Measurements from ENCODE around the gene FURIN.
"Not testable (repeated sequence)": the region's sequence is repeated elsewhere in the genome, so short reads cannot be mapped to it uniquely, and the experiment has no call there.

The FURIN gene

GRCh38 chr15:90868261-90868689 lies at the start of gene FURIN:
Gene FURIN, plus strand, starts transcription at chr15:90868588. Its CDS starts 7,153 bp downstream, at chr15:90875741.
- DNase-seq = no peak

- DNase-seq = no peak
Measured at GRCh38 chr15:90819390-90819789, 49.0 kb upstream of the FURIN start.

- no peak for DNase-seq
Measured at GRCh38 chr15:90819850-90820249, 48.5 kb upstream of the FURIN start.

DNA sequence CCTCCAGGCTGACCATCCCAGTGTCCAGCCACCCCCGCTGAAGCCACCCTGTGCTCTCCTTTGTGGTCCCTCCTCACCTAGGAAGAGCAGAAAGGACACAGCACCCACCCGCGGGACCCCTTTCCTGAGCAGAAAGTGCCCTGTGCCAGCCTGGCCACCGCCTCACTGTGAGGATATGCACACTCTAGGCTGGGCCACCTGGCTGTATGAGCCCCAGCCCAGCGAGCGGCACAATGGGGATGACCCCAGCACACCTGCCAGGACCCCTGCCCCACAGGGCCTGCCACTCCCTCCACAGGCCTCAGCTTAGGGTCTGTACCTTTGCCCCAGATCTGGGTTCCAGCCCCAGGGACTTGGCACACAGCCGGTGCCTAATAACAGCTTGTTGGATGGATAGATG lies 47.9 kb upstream of the FURIN start:
- DNase-seq = no peak

DNA sequence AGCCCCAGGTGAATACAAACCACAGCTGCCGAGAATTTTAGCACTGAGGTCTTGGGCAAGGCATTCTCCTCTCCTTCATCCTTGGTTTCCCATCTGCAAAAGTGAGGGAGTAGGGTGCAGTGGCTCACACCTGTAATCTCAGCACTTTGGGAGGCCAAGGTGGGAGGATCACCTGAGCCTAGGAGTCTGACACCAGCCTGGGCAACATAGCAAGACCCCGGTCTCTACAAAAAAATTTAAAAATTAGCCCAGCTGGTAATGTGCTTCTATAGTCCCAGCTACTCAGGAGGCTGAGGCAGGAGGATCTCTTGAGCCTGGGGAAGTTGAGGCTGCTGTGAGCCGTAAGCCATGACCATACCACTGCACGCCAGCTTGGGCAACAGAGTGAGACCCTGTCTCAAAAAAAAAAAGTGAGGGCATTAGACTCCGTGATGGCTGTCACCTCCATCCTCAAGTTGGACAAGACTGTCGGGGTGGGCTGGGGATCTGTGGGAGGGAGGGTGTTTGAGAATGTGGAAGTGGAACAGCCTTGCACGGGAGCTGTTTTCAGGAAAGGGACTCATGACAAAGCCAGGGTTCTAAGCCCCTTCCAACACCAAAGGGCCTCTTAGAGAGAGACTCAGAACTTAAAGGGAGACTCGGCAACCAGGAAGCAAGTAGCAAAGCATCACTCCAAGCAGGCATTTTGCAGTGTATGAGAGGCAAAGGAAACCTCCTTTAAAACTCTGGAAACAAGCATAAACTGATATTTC lies 46.0 kb upstream of the FURIN start:
- no peak for DNase-seq

DNA sequence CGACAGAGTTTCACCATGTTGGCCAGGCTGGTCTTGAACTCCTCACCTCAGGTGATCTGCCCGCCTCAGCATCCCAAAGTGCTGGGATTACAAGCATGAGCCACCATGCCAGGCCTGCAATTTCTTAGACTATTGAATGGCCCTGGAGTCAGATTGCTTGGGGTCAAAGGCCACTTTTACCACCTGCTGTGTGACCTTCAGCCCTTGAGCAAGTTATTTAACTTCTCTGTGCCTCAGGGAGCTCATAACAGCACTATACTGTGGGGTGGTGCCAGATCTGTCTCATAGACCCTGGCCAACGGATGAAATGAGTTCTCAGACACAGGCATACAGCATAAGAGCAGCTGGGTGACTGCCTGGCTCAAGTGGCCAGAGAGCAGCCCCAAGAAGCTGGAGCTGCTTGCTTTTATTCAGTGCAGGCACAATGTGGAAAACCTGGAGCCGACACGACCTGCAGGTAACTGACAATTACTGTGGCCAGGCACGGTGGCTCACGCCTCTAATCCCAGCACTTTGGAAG lies 44.9 kb upstream of the FURIN start:
- no peak for DNase-seq

- not testable (repeated sequence) for DNase-seq
Measured at GRCh38 chr15:90825115-90825899, 43.1 kb upstream of the FURIN start.

GRCh38 chr15:90826206-90826885 lies 42.0 kb upstream of the FURIN start:
- DNase-seq = not testable (repeated sequence)

DNA sequence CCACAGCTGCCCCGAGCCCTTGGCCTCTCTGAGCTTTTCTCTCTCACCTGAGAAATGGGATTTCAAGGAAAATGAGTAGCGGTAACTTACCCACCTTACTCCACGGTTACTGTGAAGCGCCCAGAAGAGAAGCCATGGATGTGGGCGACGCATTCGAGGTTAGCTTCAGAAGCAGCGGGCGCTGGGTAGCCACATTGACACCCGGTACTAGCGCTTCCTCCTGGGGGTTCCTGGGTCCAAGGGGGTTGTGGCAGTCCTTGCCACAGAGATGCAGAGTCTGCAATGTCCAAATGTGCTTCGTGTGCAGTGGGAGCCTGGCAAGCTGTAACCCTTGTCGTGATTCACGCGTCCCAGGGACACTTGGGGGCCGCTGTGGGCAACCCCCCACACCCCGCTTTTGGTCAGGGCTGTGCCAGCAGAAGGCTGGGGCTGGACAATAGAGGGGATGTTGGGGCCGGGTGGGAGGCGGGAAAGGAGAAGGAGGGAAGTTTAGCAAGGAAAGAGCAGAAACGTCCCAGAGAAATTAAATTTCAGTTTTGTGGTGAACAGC lies 41.4 kb upstream of the FURIN start:
- no peak for DNase-seq

DNA sequence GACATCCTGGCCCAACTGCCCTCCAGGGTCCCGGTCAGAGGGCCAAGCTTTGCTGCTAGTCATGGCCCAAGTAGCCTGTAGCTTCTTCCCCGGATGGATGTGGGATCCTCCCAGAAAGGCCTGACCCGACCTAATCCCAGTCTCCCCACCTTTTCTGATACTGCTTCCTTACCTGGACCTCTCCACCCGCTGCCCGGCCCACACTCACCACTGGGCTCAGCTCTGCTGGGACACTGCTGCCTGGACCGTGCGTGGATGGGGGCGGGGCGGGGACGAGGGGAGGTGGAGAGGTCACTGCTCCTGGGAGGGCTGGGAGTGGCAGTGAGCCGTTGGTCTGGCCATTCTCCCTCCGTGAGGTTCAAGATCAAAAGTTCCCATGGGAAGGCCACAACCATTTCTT lies 40.3 kb upstream of the FURIN start:
- DNase-seq = no peak

GRCh38 chr15:90829126-90829525 lies 39.3 kb upstream of the FURIN start:
- no peak for DNase-seq

DNA sequence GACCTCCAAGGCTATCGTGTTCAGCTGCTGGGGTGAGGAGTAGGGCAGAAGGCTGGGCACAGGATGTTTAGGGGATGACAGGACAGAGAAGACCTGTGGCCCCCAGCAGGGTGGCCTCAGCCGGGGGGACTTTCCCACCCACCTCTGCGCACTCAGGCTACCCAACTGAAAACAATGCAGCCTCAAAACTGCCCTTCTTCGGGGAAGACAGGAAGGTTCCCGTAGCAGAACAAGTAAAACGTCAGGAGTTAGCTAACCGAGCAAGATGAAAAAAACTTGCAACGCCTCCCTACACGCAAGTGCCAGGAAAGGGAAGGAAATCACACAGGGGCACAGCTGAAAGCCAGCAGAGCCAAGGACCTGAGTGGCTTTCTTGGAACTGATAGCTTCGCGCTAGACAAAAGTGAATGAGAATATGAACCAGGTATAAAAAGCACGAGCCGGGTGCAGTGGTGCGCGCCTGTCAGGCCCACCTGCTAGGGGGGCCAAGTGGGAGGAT lies 38.4 kb upstream of the FURIN start:
- no peak for DNase-seq

- no peak for DNase-seq
Measured at GRCh38 chr15:90834626-90835025, 33.8 kb upstream of the FURIN start.

- no peak for DNase-seq
Measured at GRCh38 chr15:90836296-90836871, 32.0 kb upstream of the FURIN start.

DNA sequence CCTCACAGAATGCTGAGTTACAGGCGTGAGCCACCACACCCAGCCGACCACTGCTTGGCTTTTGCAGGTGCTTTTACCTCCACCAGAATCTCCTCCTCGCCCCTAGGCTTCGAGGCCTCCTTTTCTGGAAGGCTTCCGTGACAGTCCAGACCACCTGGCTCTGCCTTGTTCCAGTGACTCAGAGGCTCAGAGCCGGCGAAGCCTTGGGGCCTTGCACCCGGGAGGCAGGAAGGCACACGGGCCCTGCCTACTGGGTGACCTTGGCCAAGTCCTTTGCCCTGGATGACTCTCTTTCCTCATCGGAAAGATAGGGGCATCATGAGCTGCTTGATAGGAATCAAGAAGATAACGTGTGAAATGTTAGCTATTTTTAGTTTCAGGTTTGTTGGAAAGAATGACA lies 31.3 kb upstream of the FURIN start:
- no peak for DNase-seq

DNA sequence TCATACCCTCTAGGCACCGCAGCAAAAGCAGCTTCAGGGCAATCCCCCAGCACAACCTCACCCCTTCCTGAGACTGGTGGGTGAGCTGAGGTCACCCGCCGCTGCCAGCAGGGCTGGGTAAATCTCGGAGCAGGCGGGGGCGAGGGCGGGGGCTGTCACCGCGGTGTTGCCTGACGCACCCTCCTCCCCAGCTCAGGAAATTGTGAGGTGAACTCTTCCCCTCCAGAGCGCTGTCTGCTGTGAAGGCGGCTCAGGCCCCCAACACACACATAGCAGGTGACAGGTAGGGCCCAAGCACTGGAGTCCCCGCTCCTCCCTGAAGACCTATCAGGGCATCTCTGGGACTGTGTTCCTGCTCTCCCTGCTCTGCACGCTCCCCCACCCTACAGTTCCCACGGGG lies 30.2 kb upstream of the FURIN start:
- DNase-seq = no peak

GRCh38 chr15:90838544-90838943 lies 29.8 kb upstream of the FURIN start:
- DNase-seq = no peak

DNA sequence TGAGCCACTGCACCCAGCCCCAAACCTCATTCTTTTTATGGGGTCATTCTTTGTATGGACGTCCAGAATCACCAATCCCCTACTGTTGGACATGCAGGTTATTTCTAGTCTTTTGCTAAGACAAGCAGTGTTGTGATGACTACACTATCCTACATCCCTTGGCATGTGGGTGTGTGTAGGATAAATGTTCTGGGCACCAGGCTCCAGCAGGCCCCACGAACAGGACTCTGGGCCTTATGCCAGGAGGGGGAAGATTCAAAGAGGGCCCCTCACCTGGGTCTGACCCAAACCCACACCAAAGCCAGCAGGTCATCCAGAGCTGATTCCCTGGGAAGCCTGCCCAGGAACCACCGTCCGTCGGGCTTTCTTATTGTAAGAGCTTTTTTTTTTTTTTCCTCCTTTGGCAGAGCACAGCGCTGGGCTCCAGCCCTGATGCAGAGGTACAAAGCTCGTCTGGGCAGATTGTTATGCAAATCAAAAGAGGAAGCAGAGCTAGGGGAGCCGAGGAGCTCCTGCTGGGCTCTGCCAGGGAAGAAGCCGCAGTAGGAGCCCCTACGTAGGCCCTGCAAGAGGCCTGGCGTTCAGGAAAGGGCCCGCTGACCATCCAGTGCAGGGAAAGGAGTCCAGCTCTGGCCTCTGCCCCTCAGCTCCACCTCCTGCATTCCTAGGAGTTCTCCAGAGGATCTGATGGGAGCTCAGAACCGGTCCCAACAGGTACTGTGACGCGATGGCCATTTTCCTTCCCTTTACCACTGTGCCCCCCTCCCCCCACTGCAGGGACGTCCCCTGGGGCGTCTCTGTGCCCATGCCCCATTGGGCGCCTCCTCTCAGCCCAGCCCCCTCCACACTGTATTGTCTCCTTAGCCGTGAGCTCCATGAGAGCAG lies 29.0 kb upstream of the FURIN start:
- DNase-seq = peak; percentile 36

GRCh38 chr15:90840157-90840855 lies 28.1 kb upstream of the FURIN start:
- DNase-seq = no peak

DNA sequence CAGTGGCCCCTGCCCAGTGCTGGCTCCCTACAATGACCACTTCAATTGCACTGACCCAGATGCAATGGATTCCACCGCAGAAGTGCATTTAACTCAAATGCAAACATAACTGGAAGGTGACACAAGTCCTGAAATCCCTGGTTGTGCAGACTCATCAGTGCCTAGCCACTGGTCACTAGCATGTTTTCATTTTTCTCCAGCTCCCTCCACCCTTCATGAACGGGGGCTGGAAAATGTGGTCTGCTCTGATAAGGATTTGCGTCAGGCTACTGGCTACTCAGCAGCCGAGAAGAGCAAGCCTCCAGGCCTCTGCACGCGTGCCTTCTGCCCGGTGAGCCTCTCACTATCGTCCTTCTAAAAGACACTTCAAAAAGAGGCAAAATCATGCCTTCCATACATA lies 27.4 kb upstream of the FURIN start:
- DNase-seq = no peak

DNA sequence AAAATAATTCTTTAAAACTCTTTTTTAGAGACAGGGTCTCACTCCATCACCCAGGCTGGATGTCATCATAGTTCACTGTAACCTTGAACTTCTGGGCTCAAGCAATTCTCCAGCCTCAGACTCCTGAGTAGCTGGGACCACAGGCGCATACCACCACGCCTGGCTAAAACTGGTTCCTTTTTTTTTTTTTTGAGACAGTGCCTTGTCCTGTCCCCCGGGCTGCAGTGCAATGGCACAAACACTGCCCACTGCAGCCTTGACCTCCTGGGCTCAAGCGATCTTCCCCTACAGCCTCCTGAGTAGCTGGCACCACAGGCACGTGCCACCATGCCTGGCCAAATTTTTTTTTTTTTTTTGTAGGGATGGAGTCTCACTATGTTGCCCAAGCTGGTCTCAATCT lies 23.7 kb upstream of the FURIN start:
- DNase-seq = no peak

Measured in NCI-H1048 (cell line).